ENCODE results near the gene ZCCHC13.

GRCh38 chrX:74324131-74324530 is 20.2 kb downstream of the ZCCHC13 start:
- TF ChIP-seq POLR2AphosphoS5 (IDR thresholded peaks at IDR 0.05; ENCODE audit: insufficient read depth in 1 of 2, low read depth in 1 of 2): no peak
- TF ChIP-seq CTCF (IDR thresholded peaks at IDR 0.05): no peak
- TF ChIP-seq POLR2A (IDR thresholded peaks at IDR 0.05): no peak
